Vagina (tissue), 2 donors: ENCODE results near the gene PLOD1.

Experiments
- CTCF ChIP-seq, 3 experiments: fragments of 450-650 bp in 2 of 3; fragments of 200-600 bp in 1 of 3; sonication (generic) in 1 of 3; IDR thresholded peaks; one replicate each; pipeline ENCODE4 v1.5.1; 2017 to 2019; ENCODE audit warnings: antibody characterized with exemption in 3 of 3, mild to moderate bottlenecking in 2 of 3, moderate library complexity in 2 of 3
- POLR2A ChIP-seq, 2 donors: fragments of 450-650 bp; IDR thresholded peaks; one replicate each; pipeline ENCODE4 v1.6.1; 2017; ENCODE audit warnings: antibody characterized with exemption in 2 of 2, mild to moderate bottlenecking in 2 of 2, moderate library complexity in 2 of 2

GRCh38 chr1:11991969-11992676 is 57.6 kb downstream of the PLOD1 start:
- no peak for TF ChIP-seq POLR2A (IDR thresholded peaks at IDR 0.05)
- TF ChIP-seq CTCF (IDR thresholded peaks at IDR 0.05) = no peak
